Activated naive CD8-positive, alpha-beta T cell treated with anti-CD3 and anti-CD28 coated beads for 36 hours (primary cell): Measurements from ENCODE around the gene ESYT1. TPM values are rescaled to one million over a fixed set of nuclear protein-coding genes. Genes with fewer than 3 reads are reported as not detected.

Source experiments
- DNase-seq: peaks from one replicate; pipeline ENCODE4 v3.0.0; 2021
- H3K27ac Mint-ChIP-seq: one replicate; pipeline ENCODE4 v1.8.0; 2022; ENCODE audit warnings: mild to moderate bottlenecking, moderate library complexity, mixed read lengths
- H3K27me3 Mint-ChIP-seq: one replicate; pipeline ENCODE4 v1.8.0; 2022; ENCODE audit warnings: mild to moderate bottlenecking, mixed read lengths
- H3K36me3 Mint-ChIP-seq: one replicate; pipeline ENCODE4 v1.8.0; 2021; ENCODE audit warnings: mild to moderate bottlenecking, mixed read lengths
- H3K4me1 Mint-ChIP-seq: one replicate; pipeline ENCODE4 v1.8.0; 2021; ENCODE audit warnings: mixed read lengths
- H3K4me3 Mint-ChIP-seq: one replicate; pipeline ENCODE4 v1.8.0; 2022; ENCODE audit warnings: mild to moderate bottlenecking, moderate library complexity, mixed read lengths
- H3K9me3 Mint-ChIP-seq: one replicate; pipeline ENCODE4 v1.8.0; 2022; ENCODE audit warnings: mixed read lengths
- total RNA-seq, 2 experiments: library from RNA; stranded (reverse); gene quantifications; one replicate each; pipeline ENCODE4 v1.2.3, GENCODE V29; 2021

The ESYT1 gene
- total RNA-seq, 2 experiments from 2014 or later, result 153 to 155 TPM

- no peaks in the 10 kb centered on the region for H3K9me3 Mint-ChIP-seq
- peaks cover 25% of the 10 kb centered on the region for H3K4me1 Mint-ChIP-seq
- no peak overlapping the region for H3K4me3 Mint-ChIP-seq
- H3K36me3 Mint-ChIP-seq, result peaks cover 9% of the 10 kb centered on the region
- no peak overlapping the region for H3K27ac Mint-ChIP-seq
- no peak for DNase-seq
- H3K27me3 Mint-ChIP-seq, result peaks cover 4% of the 10 kb centered on the region
These were observed 64.5 kb downstream of the ESYT1 start for GRCh38 chr12:56192582-56192981.

DNA sequence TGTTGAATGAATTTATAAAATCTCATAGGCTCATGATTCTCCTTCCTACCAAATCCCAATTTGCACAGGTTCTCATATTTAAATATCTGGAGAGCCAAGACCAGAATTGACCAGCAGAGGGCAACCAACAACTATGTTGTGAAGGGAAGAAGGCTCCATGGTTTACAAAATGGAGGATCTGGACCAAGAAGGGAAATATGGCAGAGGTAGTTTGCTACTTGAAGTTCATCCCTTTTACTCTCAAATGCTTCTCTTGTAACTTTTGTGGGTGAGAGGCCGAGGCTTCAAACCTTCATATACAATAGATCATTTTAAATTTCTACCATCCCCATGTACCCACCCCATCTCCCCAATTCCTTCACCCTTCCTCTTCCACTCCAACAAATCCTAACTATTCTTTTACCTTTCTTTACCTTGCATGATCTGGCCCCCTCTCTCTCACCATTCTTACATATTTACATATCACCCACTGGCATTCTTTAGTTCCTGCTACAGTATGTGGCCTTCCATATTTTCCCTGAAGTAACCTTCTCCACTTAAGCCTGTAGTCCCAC is 65.0 kb downstream of the ESYT1 start:
- Mint-ChIP-seq H3K4me1 (peaks cover 19% of the 10 kb centered on the region), H3K27me3 (peaks cover 4% of the 10 kb centered on the region), H3K9me3 (no peaks in the 10 kb centered on the region), H3K4me3 (no peak overlapping the region), H3K36me3 (peaks cover 7% of the 10 kb centered on the region), H3K27ac (peak overlapping the region; percentile 8)
- DNase-seq, result peak; percentile 63

Other genes starting within 250 kb of the ESYT1 start
- 10 to 100 TPM; 33.3 to 34.9 TPM for gene PYM1, start 200.4 kb upstream of the ESYT1 start, total RNA-seq
- gene DGKA, start 197.1 kb upstream of the ESYT1 start, total RNA-seq, result 100 to 1,000 TPM; 236 TPM
- gene PMEL, start 162.2 kb upstream of the ESYT1 start, total RNA-seq, result under 1 TPM; 0.25 to 0.28 TPM
- gene CDK2, start 161.4 kb upstream of the ESYT1 start, total RNA-seq, result 100 to 1,000 TPM; 111 to 120 TPM
- 10 to 100 TPM; 24.5 to 25.3 TPM for gene RAB5B, start 154.2 kb upstream of the ESYT1 start, total RNA-seq
- gene SUOX, start 131.0 kb upstream of the ESYT1 start, total RNA-seq, result 1 to 10 TPM; 4.6 to 4.9 TPM
- gene IKZF4, start 107.2 kb upstream of the ESYT1 start, total RNA-seq, result 10 to 100 TPM; 22.5 to 22.9 TPM
- gene RPS26, start 86.3 kb upstream of the ESYT1 start, total RNA-seq, result 10 to 100 TPM; 45.1 to 47.7 TPM
- under 1 TPM; 0.82 to 0.97 TPM for gene ERBB3, start 48.1 kb upstream of the ESYT1 start, total RNA-seq
- 100 to 1,000 TPM; 552 to 588 TPM for gene PA2G4, start 23.7 kb upstream of the ESYT1 start, total RNA-seq
- gene RPL41, start 11.6 kb upstream of the ESYT1 start, total RNA-seq, result 1,000 to 10,000 TPM; 5,444 to 5,630 TPM
- gene ZC3H10, start 10.0 kb upstream of the ESYT1 start, total RNA-seq, result 1 to 10 TPM; 6.9 to 7.2 TPM
- 10 to 100 TPM; 67.9 to 76.2 TPM for gene MYL6B, start 24.3 kb downstream of the ESYT1 start, total RNA-seq
- gene MYL6, start 30.1 kb downstream of the ESYT1 start, total RNA-seq, result 100 to 1,000 TPM; 751 to 777 TPM
- gene SMARCC2, start 61.2 kb downstream of the ESYT1 start, total RNA-seq, result 10 to 100 TPM; 78.5 to 92.6 TPM
- 10 to 100 TPM; 26.4 to 31.2 TPM for gene RNF41, start 93.7 kb downstream of the ESYT1 start, total RNA-seq
- 10 to 100 TPM; 81.2 to 84.5 TPM for gene NABP2, start 96.1 kb downstream of the ESYT1 start, total RNA-seq
- gene SLC39A5, start 101.8 kb downstream of the ESYT1 start, total RNA-seq, result under 1 TPM; 0.44 to 0.49 TPM
- 10 to 100 TPM; 41.9 to 47.0 TPM for gene ANKRD52, start 130.1 kb downstream of the ESYT1 start, total RNA-seq
- 10 to 100 TPM in 1 of 2 experiments, 1 to 10 TPM in 1; 9.5 to 10.6 TPM for gene COQ10A, start 138.7 kb downstream of the ESYT1 start, total RNA-seq
- 100 to 1,000 TPM; 288 to 311 TPM for gene CS, start 172.1 kb downstream of the ESYT1 start, total RNA-seq
- 100 to 1,000 TPM; 133 to 142 TPM for gene CNPY2, start 187.7 kb downstream of the ESYT1 start, total RNA-seq
- gene PAN2, start 205.7 kb downstream of the ESYT1 start, total RNA-seq, result 10 to 100 TPM; 32.3 to 34.5 TPM
- 10 to 100 TPM; 20.9 to 22.9 TPM for gene IL23A, start 210.6 kb downstream of the ESYT1 start, total RNA-seq
- 100 to 1,000 TPM; 101 to 102 TPM for gene STAT2, start 231.8 kb downstream of the ESYT1 start, total RNA-seq
- gene APOF, start 234.6 kb downstream of the ESYT1 start, total RNA-seq, result not detected